ENCODE results near the gene BEST3.

DNA sequence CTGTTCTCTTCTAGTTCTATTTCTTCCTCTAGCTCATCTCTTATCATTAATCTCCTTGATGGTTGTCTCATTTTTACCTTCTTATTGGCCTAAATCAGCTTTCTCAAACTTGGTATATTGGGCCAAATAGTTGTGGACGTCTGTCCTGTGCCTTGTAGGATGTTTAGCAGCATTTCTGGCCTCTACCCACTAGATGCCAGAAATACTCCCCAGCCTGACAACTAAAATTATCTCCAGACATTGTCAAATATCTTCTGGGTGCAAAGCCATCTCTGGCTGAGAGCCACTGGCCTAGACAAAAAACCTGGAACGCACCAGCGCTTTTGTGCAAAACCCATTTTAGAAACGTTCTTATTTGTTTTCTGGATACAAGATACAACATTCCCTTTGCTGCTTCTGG lies 49.6 kb downstream of the BEST3 start:
- TF ChIP-seq POLR2A (IDR thresholded peaks at IDR 0.05) (no peak), POLR2AphosphoS5 (IDR thresholded peaks at IDR 0.05) (no peak), EP300 (IDR thresholded peaks at IDR 0.05) (no peak)
- TF ChIP-seq, protein P1, sequence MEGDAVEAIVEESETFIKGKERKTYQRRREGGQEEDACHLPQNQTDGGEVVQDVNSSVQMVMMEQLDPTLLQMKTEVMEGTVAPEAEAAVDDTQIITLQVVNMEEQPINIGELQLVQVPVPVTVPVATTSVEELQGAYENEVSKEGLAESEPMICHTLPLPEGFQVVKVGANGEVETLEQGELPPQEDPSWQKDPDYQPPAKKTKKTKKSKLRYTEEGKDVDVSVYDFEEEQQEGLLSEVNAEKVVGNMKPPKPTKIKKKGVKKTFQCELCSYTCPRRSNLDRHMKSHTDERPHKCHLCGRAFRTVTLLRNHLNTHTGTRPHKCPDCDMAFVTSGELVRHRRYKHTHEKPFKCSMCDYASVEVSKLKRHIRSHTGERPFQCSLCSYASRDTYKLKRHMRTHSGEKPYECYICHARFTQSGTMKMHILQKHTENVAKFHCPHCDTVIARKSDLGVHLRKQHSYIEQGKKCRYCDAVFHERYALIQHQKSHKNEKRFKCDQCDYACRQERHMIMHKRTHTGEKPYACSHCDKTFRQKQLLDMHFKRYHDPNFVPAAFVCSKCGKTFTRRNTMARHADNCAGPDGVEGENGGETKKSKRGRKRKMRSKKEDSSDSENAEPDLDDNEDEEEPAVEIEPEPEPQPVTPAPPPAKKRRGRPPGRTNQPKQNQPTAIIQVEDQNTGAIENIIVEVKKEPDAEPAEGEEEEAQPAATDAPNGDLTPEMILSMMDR (IDR thresholded peaks at IDR 0.05) = no peak
